BJ (cell line): ENCODE measurements around the gene TP53INP2. TPM values are rescaled to one million over a fixed set of nuclear protein-coding genes. Genes with fewer than 3 reads are reported as not detected.

Experiments used
- CTCF ChIA-PET: fragments of 350-600 bp; formaldehyde crosslinking; extraction: SDS; loops from one replicate; lab custom pipeline; 2021; ENCODE audit warnings: antibody characterized with exemption, inconsistent platforms; lab: Yijun Ruan, JAX
- POLR2A ChIA-PET: fragments of 300-600 bp; sonication (Branson Sonifier 250); formaldehyde crosslinking; extraction: SDS; loops from one replicate; lab custom pipeline; 2021; ENCODE audit warnings: antibody characterized with exemption; lab: Charles Lee
- DNase-seq: peaks from one replicate; pipeline ENCODE4 v3.0.0-alpha.2; 2011; ENCODE audit warnings: low read depth
- H3K27me3 ChIP-seq: 2 replicates; pipeline ENCODE4 v1.6.0; 2011; ENCODE audit warnings: low read length; ENCODE audit not compliant: control insufficient read depth, insufficient read depth
- H3K36me3 ChIP-seq: 2 replicates; pipeline ENCODE4 v1.5.1; 2011; ENCODE audit warnings: low read length; ENCODE audit not compliant: control insufficient read depth, insufficient read depth
- H3K4me3 ChIP-seq: 2 replicates; pipeline ENCODE4 v1.5.1; 2011; ENCODE audit warnings: low read depth, mild to moderate bottlenecking, control low read depth, low read length
- polyA plus RNA-seq: library from polyadenylated mRNA; depleted of rRNA; stranded (reverse); fragments of >200 nt; gene quantifications from 2 replicates; pipeline ENCODE4 v1.2.3, GENCODE V29; 2011
- TF ChIP-seq, protein P1 (sequence below): IDR thresholded peaks from 2 replicates; pipeline ENCODE4 v1.5.1; 2011; ENCODE audit warnings: low read depth, mild to moderate bottlenecking, control low read depth, inconsistent platforms, low read length, moderate library complexity; ENCODE audit not compliant: insufficient read depth

TP53INP2 gene
- polyA plus RNA-seq, 1 experiment, result 5.1 TPM

DNA sequence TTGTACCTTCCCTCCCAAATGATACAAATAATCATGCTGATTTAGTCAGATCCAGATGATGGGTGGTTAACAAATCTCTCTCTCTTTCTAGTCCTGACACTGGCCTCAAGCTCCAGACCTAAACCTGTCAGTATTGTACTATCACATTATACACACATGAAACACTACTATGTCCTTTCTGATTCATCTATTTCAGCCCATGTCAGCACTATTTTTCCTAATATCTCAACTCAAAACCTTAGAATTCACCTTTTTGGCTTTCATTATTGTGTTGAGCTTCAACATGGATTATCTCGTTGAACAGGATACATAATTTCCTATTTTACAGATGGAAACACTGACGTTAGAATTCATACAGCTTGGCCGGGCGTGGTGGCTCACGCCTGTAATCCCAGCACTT lies 30.7 kb upstream of the TP53INP2 start:
- no peak for DNase-seq
- TF ChIP-seq, protein P1, sequence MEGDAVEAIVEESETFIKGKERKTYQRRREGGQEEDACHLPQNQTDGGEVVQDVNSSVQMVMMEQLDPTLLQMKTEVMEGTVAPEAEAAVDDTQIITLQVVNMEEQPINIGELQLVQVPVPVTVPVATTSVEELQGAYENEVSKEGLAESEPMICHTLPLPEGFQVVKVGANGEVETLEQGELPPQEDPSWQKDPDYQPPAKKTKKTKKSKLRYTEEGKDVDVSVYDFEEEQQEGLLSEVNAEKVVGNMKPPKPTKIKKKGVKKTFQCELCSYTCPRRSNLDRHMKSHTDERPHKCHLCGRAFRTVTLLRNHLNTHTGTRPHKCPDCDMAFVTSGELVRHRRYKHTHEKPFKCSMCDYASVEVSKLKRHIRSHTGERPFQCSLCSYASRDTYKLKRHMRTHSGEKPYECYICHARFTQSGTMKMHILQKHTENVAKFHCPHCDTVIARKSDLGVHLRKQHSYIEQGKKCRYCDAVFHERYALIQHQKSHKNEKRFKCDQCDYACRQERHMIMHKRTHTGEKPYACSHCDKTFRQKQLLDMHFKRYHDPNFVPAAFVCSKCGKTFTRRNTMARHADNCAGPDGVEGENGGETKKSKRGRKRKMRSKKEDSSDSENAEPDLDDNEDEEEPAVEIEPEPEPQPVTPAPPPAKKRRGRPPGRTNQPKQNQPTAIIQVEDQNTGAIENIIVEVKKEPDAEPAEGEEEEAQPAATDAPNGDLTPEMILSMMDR, result no peak
- Histone ChIP-seq H3K27me3 (no peaks in the 10 kb centered on the region), H3K4me3 (no peak overlapping the region), H3K36me3 (no peaks in the 10 kb centered on the region)
- POLR2A ChIA-PET, result no interaction called here
- CTCF ChIA-PET, result interaction anchor here (1.2 to 2.1 kb wide), 2 partner anchors 9 to 65 kb away, joined by 3 to 7 read pairs; no protein-coding TSS in a partner anchor

DNA sequence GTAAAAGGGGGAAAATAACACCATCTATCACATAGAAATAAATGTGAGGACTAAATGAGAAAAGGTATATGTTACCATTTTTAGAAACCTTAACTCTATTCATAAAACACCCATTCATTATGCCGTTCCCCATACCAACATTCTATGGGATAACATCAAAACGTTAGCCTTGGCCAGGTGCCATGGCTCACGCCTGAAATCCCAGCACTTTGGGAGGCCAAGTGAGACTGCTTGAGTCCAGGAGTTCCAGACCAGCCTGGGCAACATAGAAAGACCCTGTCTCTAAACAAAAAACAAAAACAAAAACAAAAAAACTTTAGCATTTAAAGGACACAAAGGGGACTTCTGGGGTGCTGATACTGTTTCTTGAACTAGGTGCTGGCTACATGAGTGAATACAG lies 28.6 kb upstream of the TP53INP2 start:
- ChIA-PET CTCF (interaction anchor here (1.3 kb wide), 1 partner anchor 363 kb away, joined by 3 read pairs; no protein-coding TSS in a partner anchor), POLR2A (no interaction called here)
- Histone ChIP-seq H3K27me3 (no peaks in the 10 kb centered on the region), H3K4me3 (no peak overlapping the region), H3K36me3 (no peaks in the 10 kb centered on the region)
- no peak for DNase-seq
- TF ChIP-seq, protein P1, result no peak

DNA sequence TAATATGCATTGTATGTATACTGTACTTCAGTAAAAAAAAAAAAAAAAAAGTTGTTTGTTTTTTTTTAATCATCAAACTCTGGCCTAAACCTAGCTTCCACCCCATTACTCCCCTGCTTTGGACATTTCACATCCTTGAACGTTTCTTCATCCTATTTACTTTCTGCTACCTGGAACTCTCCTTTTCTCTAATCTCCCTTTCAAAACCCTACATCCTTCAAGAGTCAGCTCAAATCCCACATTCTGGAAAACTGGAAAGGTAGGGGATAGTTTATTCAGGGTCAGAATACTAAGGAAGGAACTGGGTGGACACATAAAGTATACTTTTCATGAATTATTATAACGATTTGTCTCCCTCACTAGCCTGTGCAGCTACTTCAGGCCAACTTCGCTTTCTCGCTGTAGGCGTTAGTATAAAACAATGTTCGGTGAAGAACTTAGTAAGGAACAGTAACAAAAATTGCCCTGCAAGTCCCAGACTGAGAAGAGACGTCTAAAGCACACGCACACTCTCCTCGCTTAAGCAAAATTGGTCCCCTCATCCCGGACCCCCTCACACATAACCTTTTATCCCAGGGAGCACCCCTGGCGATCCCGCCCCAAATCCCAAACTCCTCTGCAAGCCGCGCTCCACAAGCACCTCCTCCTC lies 28.0 kb upstream of the TP53INP2 start:
- no peak for DNase-seq
- POLR2A ChIA-PET, result no interaction called here

DNA sequence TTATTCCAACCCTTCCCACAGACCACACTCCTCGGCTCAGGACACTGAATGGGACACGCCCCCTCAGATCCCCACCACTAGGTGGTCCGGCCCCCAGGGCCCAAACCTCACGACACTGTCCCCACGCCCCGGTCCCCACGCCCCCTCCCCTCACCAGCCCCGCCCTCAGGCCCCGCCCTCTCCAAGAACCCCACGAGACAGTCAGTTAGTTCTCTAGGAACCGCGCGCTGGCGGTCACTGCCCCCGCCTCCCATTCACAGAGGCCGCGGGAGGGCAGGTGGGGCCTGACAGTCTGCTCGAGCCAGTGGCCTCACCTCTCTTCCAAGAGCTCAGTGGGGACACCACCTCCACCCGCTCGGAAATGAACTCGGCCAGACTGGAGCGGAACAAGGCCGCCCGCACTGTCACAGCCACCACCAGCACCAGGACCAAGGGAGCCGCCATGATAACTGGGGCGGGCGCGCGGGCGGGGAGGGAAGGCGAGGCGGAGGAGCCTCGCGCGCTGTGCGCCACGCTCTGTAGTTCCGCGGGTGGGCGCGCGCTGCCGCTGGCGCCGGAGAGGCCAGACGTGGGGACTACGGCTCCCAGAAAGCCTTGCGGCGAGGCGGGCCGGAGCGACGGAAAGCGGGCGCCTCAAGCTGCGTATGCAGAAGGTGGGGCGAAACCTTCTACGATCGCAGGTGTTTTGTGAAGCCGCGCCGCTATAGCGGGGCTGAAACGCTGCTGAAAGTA lies 27.3 kb upstream of the TP53INP2 start, which contains the start of gene PIGU:
PIGU (minus strand) TSS at position 451 of the 732 bp plus-strand sequence; CDS start at position 444, 7 bp downstream.
- POLR2A ChIA-PET, result no interaction called here
- CTCF ChIA-PET, result interaction anchor here (0.6 to 1.3 kb wide), 5 partner anchors 22 to 364 kb away, joined by 3 read pairs; no protein-coding TSS in a partner anchor
- peak; percentile 66 for DNase-seq
- Histone ChIP-seq H3K27me3 (no peaks in the 10 kb centered on the region), H3K36me3 (no peaks in the 10 kb centered on the region), H3K4me3 (peak within 1 kb of the TSS; percentile 72)
- TF ChIP-seq, protein P1, result no peak

More for the DNA sequence above, 28.0 kb upstream of the TP53INP2 start:
- no peaks in the 10 kb centered on the region for H3K27me3 ChIP-seq
- CTCF ChIA-PET, result interaction anchor here (1.3 kb wide), 1 partner anchor 363 kb away, joined by 3 read pairs; no protein-coding TSS in a partner anchor
- H3K4me3 ChIP-seq, result peak overlapping the region; percentile 72
- TF ChIP-seq, protein P1, result no peak
- H3K36me3 ChIP-seq, result no peaks in the 10 kb centered on the region
